ENCODE data around the gene PGD.

- TF ChIP-seq CTCF (IDR thresholded peaks at IDR 0.05) = no peak
- TF ChIP-seq EZH2 (IDR thresholded peaks at IDR 0.05) = no peak
Measured at GRCh38 chr1:10450836-10451235, 52.0 kb downstream of the PGD start.
